Right atrium auricular region (tissue), 2 donors: ENCODE measurements around the gene PTPRN. TPM values are rescaled to one million over a fixed set of nuclear protein-coding genes. Genes with fewer than 3 reads are reported as not detected.
"Not testable (repeated sequence)": the region's sequence is repeated elsewhere in the genome, so short reads cannot be mapped to it uniquely, and the experiment has no call there.

Experiments
- DNase-seq: peaks from one replicate; pipeline ENCODE4 v3.0.0-alpha.2; 2019; ENCODE audit warnings: low spot score
- H3K27ac ChIP-seq, 2 donors: fragments of 200-600 bp; sonication (generic); 1 replicate in 1 of 2; 2 replicates in 1 of 2; pipeline ENCODE4 v1.5.1; 2016 to 2019
- H3K27me3 ChIP-seq, 2 donors: fragments of 200-600 bp; sonication (generic); one replicate each; pipeline versions ENCODE4 v1.5.1 to v1.6.0; 2017 to 2019
- H3K36me3 ChIP-seq: fragments of 200-600 bp; sonication (generic); one replicate; pipeline ENCODE4 v1.5.1; 2016
- H3K4me1 ChIP-seq, 2 donors: fragments of 200-600 bp; sonication (generic); one replicate each; pipeline versions ENCODE4 v1.5.1 to v1.6.0; 2017 to 2019
- H3K4me3 ChIP-seq, 2 donors: fragments of 200-600 bp; sonication (generic); 1 replicate in 1 of 2; 2 replicates in 1 of 2; pipeline ENCODE4 v1.5.1; 2017 to 2019; ENCODE audit warnings: mild to moderate bottlenecking in 1 of 2, moderate library complexity in 1 of 2
- H3K9me3 ChIP-seq, 2 donors: fragments of 200-600 bp; sonication (generic); one replicate each; pipeline ENCODE4 v1.5.1; 2019
- total RNA-seq, 2 donors: library from RNA; depleted of rRNA; stranded (reverse); fragments of >200 nt; gene quantifications; one replicate each; pipeline ENCODE4 v1.1.0, GENCODE V29; 2016
- TF ChIP-seq, protein P1 (sequence below), 2 donors: fragments of 200-600 bp; sonication (generic); IDR thresholded peaks; one replicate each; pipeline ENCODE4 v1.5.1; 2019; ENCODE audit warnings: antibody characterized with exemption in 2 of 2

The PTPRN gene
- total RNA-seq, 2 donors from 2014 or later, result 0.74 TPM; not detected in 1

- no peak overlapping the region for H3K4me3 ChIP-seq
- TF ChIP-seq, protein P1, sequence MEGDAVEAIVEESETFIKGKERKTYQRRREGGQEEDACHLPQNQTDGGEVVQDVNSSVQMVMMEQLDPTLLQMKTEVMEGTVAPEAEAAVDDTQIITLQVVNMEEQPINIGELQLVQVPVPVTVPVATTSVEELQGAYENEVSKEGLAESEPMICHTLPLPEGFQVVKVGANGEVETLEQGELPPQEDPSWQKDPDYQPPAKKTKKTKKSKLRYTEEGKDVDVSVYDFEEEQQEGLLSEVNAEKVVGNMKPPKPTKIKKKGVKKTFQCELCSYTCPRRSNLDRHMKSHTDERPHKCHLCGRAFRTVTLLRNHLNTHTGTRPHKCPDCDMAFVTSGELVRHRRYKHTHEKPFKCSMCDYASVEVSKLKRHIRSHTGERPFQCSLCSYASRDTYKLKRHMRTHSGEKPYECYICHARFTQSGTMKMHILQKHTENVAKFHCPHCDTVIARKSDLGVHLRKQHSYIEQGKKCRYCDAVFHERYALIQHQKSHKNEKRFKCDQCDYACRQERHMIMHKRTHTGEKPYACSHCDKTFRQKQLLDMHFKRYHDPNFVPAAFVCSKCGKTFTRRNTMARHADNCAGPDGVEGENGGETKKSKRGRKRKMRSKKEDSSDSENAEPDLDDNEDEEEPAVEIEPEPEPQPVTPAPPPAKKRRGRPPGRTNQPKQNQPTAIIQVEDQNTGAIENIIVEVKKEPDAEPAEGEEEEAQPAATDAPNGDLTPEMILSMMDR (IDR thresholded peaks at IDR 0.05), result no peak
- no peak for DNase-seq
- no peaks in the 10 kb centered on the region for H3K36me3 ChIP-seq
- H3K27me3 ChIP-seq, result no peaks in the 10 kb centered on the region
- no peaks in the 10 kb centered on the region for H3K4me1 ChIP-seq
- H3K9me3 ChIP-seq, result no peaks in the 10 kb centered on the region
- H3K27ac ChIP-seq, result no peak overlapping the region
Measured at GRCh38 chr2:219268294-219268693, 40.9 kb downstream of the PTPRN start.

DNA sequence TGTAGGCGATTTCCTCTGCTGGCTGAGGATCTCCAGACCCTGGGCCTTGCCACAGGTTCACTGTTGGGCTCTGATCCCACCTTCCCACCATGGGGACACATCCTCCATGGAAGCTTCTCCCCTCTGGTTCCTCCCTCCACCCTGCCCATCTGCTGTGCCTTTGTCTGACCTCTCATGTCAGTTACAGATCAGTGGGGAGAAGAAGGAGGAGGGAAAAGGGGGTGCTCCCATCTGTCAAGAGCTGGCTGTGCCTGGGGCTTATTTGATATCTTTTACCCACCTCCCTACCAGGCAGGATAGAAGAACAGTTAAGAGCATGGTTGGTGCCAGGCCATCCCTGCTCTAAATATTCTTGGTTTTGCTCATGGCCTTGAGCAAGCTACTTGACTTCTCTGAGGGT, 42.3 kb downstream of the PTPRN start:
- H3K36me3 ChIP-seq, result no peaks in the 10 kb centered on the region
- no peaks in the 10 kb centered on the region for H3K4me1 ChIP-seq
- H3K4me3 ChIP-seq, result no peak overlapping the region
- TF ChIP-seq, protein P1 (IDR thresholded peaks at IDR 0.05), result no peak
- no peaks in the 10 kb centered on the region for H3K9me3 ChIP-seq
- no peak for DNase-seq
- no peak overlapping the region for H3K27ac ChIP-seq
- H3K27me3 ChIP-seq, result no peaks in the 10 kb centered on the region

- Histone ChIP-seq H3K27me3 (no peaks in the 10 kb centered on the region), H3K36me3 (no peaks in the 10 kb centered on the region), H3K4me1 (no peaks in the 10 kb centered on the region), H3K4me3 (no peak overlapping the region), H3K9me3 (no peaks in the 10 kb centered on the region), H3K27ac (no peak overlapping the region)
- TF ChIP-seq, protein P1 (IDR thresholded peaks at IDR 0.05), result no peak
- DNase-seq, result no peak
Measured at GRCh38 chr2:219266232-219266631, 43.0 kb downstream of the PTPRN start.

- H3K27ac ChIP-seq, result no peak overlapping the region
- H3K36me3 ChIP-seq, result no peaks in the 10 kb centered on the region
- no peaks in the 10 kb centered on the region for H3K27me3 ChIP-seq
- H3K9me3 ChIP-seq, result no peaks in the 10 kb centered on the region
- no peak overlapping the region for H3K4me3 ChIP-seq
- no peak for DNase-seq
- TF ChIP-seq, protein P1 (IDR thresholded peaks at IDR 0.05), result no peak
- H3K4me1 ChIP-seq, result no peaks in the 10 kb centered on the region
Measured at GRCh38 chr2:219261024-219261855, 48.0 kb downstream of the PTPRN start.

DNA sequence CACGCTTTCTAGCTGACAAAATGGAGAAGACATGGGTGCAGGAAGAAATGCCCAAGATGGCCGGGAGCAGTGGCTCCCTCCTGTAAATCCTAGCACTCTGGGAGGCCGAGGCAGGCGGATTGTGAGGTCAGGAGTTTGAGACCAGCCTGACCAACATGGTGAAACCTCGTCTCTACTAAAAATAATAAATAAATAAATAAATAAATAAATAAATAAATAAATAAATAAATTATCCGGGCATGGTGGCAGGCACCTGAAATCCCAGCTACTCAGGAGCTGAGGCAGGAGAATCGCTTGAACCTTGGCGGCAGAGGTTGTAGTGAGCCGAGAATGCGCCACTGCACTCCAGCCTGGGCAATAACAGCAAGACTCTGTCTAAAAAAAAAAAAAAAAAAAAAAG, 50.3 kb downstream of the PTPRN start:
- not testable (repeated sequence) for H3K9me3 ChIP-seq, H3K27ac ChIP-seq, H3K27me3 ChIP-seq, DNase-seq, H3K36me3 ChIP-seq, H3K4me3 ChIP-seq, H3K4me1 ChIP-seq

DNA sequence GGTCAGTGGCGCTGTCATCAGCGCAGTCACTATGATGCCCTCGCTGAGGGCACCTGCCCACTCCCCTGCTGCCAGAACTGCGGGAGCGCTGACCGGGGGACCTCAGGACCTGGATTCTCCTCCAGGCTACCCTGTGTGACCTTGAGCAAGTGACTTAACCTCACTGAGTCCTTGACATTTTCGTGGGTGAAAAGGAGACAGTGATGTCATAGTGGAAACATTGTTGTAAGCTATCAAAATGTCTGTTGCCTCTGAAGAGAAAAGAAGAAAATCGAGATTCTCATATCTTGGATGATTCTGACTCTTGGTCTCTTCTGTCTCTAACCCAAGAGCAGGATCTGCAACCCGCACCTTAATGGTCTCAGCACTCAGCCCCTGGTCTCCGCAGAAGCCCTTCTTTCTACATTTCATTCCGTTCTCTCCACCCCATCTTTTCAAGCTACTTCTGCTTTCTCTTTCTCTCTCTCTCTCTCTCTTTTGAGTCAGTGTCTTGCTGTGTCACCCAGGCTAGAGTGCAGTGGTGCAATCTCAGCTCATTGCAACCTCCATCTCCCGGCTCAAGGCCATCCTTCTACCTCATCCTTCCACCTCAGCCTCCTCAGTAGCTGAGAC, 54.5 kb downstream of the PTPRN start:
- H3K27me3 ChIP-seq, result no peaks in the 10 kb centered on the region
- TF ChIP-seq, protein P1 (IDR thresholded peaks at IDR 0.05), result no peak
- H3K27ac ChIP-seq, result peak overlapping the region; percentile 74 to 89
- peaks cover 5% of the 10 kb centered on the region for H3K36me3 ChIP-seq
- peak; percentile 64 for DNase-seq
- H3K9me3 ChIP-seq, result no peaks in the 10 kb centered on the region
- peaks cover 0 to 37% of the 10 kb centered on the region in 2 donors for H3K4me1 ChIP-seq
- H3K4me3 ChIP-seq, result peak overlapping the region; percentile 62 to 68
